Colonic mucosa (tissue), 4 donors: ENCODE data around the gene KLF11. TPM values are rescaled to one million over a fixed set of nuclear protein-coding genes. Genes with fewer than 3 reads are reported as not detected.
A peak's percentile ranks its signal among the peaks of the same experiment; 100 is the strongest.
"Not testable (repeated sequence)": the region's sequence is repeated elsewhere in the genome, so short reads cannot be mapped to it uniquely, and the experiment has no call there.

Source experiments
- DNase-seq: peaks from one replicate; pipeline ENCODE4 v3.0.0-alpha.2; 2020
- H3K27ac ChIP-seq: fragments of 200-600 bp; one replicate; pipeline ENCODE4 v1.8.0; 2021
- H3K27me3 ChIP-seq: fragments of 200-600 bp; one replicate; pipeline ENCODE4 v1.8.0; 2021
- H3K36me3 ChIP-seq: fragments of 200-600 bp; one replicate; pipeline ENCODE4 v1.8.0; 2021
- H3K4me1 ChIP-seq: fragments of 200-600 bp; one replicate; pipeline ENCODE4 v1.8.0; 2021; ENCODE audit warnings: mild to moderate bottlenecking
- H3K4me3 ChIP-seq: fragments of 200-600 bp; one replicate; pipeline ENCODE4 v1.8.0; 2021
- H3K9ac ChIP-seq, 2 donors: one replicate each; pipeline ENCODE4 v1.7.0; 2013; ENCODE audit warnings: control low read depth in 2 of 2, low read depth in 2 of 2, low read length in 2 of 2
- H3K9me3 ChIP-seq: fragments of 200-600 bp; one replicate; pipeline ENCODE4 v1.8.0; 2021
- CTCF ChIP-seq: fragments of 200-600 bp; IDR thresholded peaks from one replicate; pipeline ENCODE4 v1.8.0; 2022; ENCODE audit warnings: antibody characterized with exemption, mild to moderate bottlenecking
- intact Hi-C: fragments of 100-400 bp; cut with DNase I; formaldehyde crosslinking; loops from one replicate; pipeline ENCODE4 v1.14.1; 2022
- total RNA-seq, 2 donors: library from RNA; stranded (reverse); fragmentation: NEBNext Ultra II Directional in 1 of 2; extraction: Animal tissue kit (Norgen Biotek cat#: 25700) in 1 of 2; gene quantifications; one replicate each; pipeline ENCODE4 v1.2.1, GENCODE V29; 2021
- donor health status: healthy.
- donor health status: DM: no; HTN: no; CAD: no.
- donor health status: DM: no; HTN: no; CAD: no.

The KLF11 gene
- total RNA-seq, 2 donors from 2014 or later: 6.6 to 11.2 TPM

- H3K4me3 ChIP-seq: no peak overlapping the region
- peak; percentile 45 for DNase-seq
- no peak for TF ChIP-seq CTCF
- H3K9ac ChIP-seq: peak overlapping the region in 1 of 2 donors; percentile 20
- H3K9me3 ChIP-seq: no peaks in the 10 kb centered on the region
- H3K27ac ChIP-seq: no peak overlapping the region
- no peaks in the 10 kb centered on the region for H3K4me1 ChIP-seq
- no peaks in the 10 kb centered on the region for H3K36me3 ChIP-seq
- H3K27me3 ChIP-seq: no peaks in the 10 kb centered on the region
- intact Hi-C loops: no loop called here
These were observed 33.3 kb upstream of the KLF11 start for GRCh38 chr2:10009811-10010781.

- H3K36me3 ChIP-seq, H3K27ac ChIP-seq, H3K4me3 ChIP-seq, H3K27me3 ChIP-seq, intact Hi-C loops, H3K4me1 ChIP-seq, H3K9ac ChIP-seq, H3K9me3 ChIP-seq, DNase-seq: not testable (repeated sequence)
These were observed 32.3 kb upstream of the KLF11 start for GRCh38 chr2:10010861-10011605.

- not testable (repeated sequence) for H3K9ac ChIP-seq
These were observed 31.6 kb upstream of the KLF11 start for GRCh38 chr2:10011606-10012325.

GRCh38 chr2:10012366-10012962 lies 30.9 kb upstream of the KLF11 start:
- H3K27me3 ChIP-seq, DNase-seq, H3K9me3 ChIP-seq, H3K4me3 ChIP-seq, H3K9ac ChIP-seq, H3K4me1 ChIP-seq, intact Hi-C loops, H3K36me3 ChIP-seq, H3K27ac ChIP-seq: not testable (repeated sequence)

More at GRCh38 chr2:10011606-10012325, 31.6 kb upstream of the KLF11 start:
- H3K27ac ChIP-seq, H3K27me3 ChIP-seq, H3K4me3 ChIP-seq, H3K9me3 ChIP-seq, DNase-seq, H3K36me3 ChIP-seq, H3K4me1 ChIP-seq, intact Hi-C loops: not testable (repeated sequence)

- H3K9me3 ChIP-seq: no peaks in the 10 kb centered on the region
- no peak for DNase-seq
- H3K36me3 ChIP-seq: no peaks in the 10 kb centered on the region
- no peak for TF ChIP-seq CTCF
- no peaks in the 10 kb centered on the region for H3K4me1 ChIP-seq
- H3K27me3 ChIP-seq: no peaks in the 10 kb centered on the region
- intact Hi-C loops: no loop called here
- H3K27ac ChIP-seq: no peak overlapping the region
- H3K9ac ChIP-seq: no peak overlapping the region
- H3K4me3 ChIP-seq: no peak overlapping the region
These were observed 30.3 kb upstream of the KLF11 start for GRCh38 chr2:10012963-10013461.

GRCh38 chr2:10013651-10014417 lies 29.5 kb upstream of the KLF11 start:
- DNase-seq, H3K27ac ChIP-seq, H3K36me3 ChIP-seq, H3K4me1 ChIP-seq, H3K27me3 ChIP-seq, H3K4me3 ChIP-seq, H3K9ac ChIP-seq, intact Hi-C loops, H3K9me3 ChIP-seq: not testable (repeated sequence)
